A549 (cell line): ENCODE measurements around the gene MBL2. TPM values are rescaled to one million over a fixed set of nuclear protein-coding genes. Genes with fewer than 3 reads are reported as not detected.
A peak's percentile ranks its signal among the peaks of the same experiment; 100 is the strongest.

Source experiments
- ATAC-seq, 2 experiments: fragments of 200-7000 bp in 1 of 2; fragments of >200 bp in 1 of 2; cut with Nextera tagmentation in 1 of 2; cut with Tn5 transposase in 1 of 2; 3 replicates each; pipeline versions ENCODE4 v1.8.0 to v1.9.1; 2018 to 2020; ENCODE audit warnings: mild to moderate bottlenecking in 1 of 2, moderate library complexity in 1 of 2
- CTCF ChIA-PET: fragments of 300-600 bp; sonication (Branson Sonifier 250); formaldehyde crosslinking; extraction: SDS; loops from one replicate; lab custom pipeline; 2021; ENCODE audit warnings: antibody characterized with exemption, inconsistent platforms; lab: Yijun Ruan, JAX
- POLR2A ChIA-PET: fragments of 350-600 bp; formaldehyde crosslinking; extraction: SDS; loops from one replicate; lab custom pipeline; 2021; ENCODE audit warnings: antibody characterized with exemption, inconsistent platforms; lab: Yijun Ruan, JAX
- DNase-seq, 2 experiments: peaks; one replicate each; pipeline versions ENCODE4 v3.0.0 to v3.0.0-alpha.2; 2011 to 2016; ENCODE audit warnings: low read depth in 1 of 2, low spot score in 1 of 2
- FAIRE-seq: peaks from 2 replicates; lab custom pipeline; 2011; peaks lifted over from hg19 to GRCh38; lab: Jason Lieb, UNC
- H3K27ac ChIP-seq, 2 experiments: fragments of >200 bp; sonication (Bioruptor Twin); formaldehyde crosslinking; 3 replicates each; pipeline ENCODE4 v1.5.1; 2016 to 2017
- H3K4me1 ChIP-seq: fragments of >200 bp; sonication (Bioruptor Twin); formaldehyde crosslinking; 3 replicates; pipeline ENCODE4 v1.6.1; 2016
- H3K4me2 ChIP-seq: fragments of >200 bp; sonication (Bioruptor Twin); formaldehyde crosslinking; 3 replicates; pipeline ENCODE4 v1.6.1; 2016
- H3K4me3 ChIP-seq: fragments of >200 bp; sonication (Bioruptor Twin); formaldehyde crosslinking; 3 replicates; pipeline ENCODE4 v1.5.1; 2016
- H3K9me3 ChIP-seq: fragments of >200 bp; sonication (Bioruptor Twin); formaldehyde crosslinking; 3 replicates; pipeline ENCODE4 v1.6.1; 2016
- CEBPB ChIP-seq, 2 experiments: fragments of >200 bp in 1 of 2; sonication (Bioruptor Twin) in 1 of 2; formaldehyde crosslinking in 1 of 2; IDR thresholded peaks; 2 replicates each; pipeline ENCODE4 v1.6.1; 2012 to 2016
- EHF ChIP-seq: fragments of 250-450 bp; sonication (Bioruptor Pico); IDR thresholded peaks from 2 replicates; pipeline ENCODE4 v1.5.0; 2020; ENCODE audit warnings: mild to moderate bottlenecking
- EP300 ChIP-seq, 2 experiments: fragments of >200 bp; sonication (Bioruptor Twin); formaldehyde crosslinking; IDR thresholded peaks; 2 replicates in 1 of 2; 3 replicates in 1 of 2; pipeline ENCODE4 v1.6.1; 2016 to 2017
- HDAC2 ChIP-seq: fragments of 200-600 bp; sonication (generic); IDR thresholded peaks from 2 replicates; pipeline ENCODE4 v1.6.1; 2016
- HEYL ChIP-seq: fragments of 250-450 bp; sonication (Bioruptor Pico); IDR thresholded peaks from 2 replicates; pipeline ENCODE4 v1.8.0; 2021; ENCODE audit warnings: mild to moderate bottlenecking, moderate library complexity
- HOXA7 ChIP-seq: fragments of 250-450 bp; sonication (Bioruptor Pico); IDR thresholded peaks from 2 replicates; pipeline ENCODE4 v1.5.0; 2020; ENCODE audit warnings: mild to moderate bottlenecking, moderate library complexity
- HOXB13 ChIP-seq: fragments of 250-450 bp; sonication (Bioruptor Pico); IDR thresholded peaks from 2 replicates; pipeline ENCODE4 v1.5.0; 2020; ENCODE audit warnings: low read depth, mild to moderate bottlenecking, moderate library complexity
- JUN ChIP-seq, 2 experiments: fragments of >200 bp; sonication (Bioruptor Twin); formaldehyde crosslinking; IDR thresholded peaks; 2 replicates in 1 of 2; 3 replicates in 1 of 2; pipeline ENCODE4 v1.6.1; 2016 to 2017
- JUNB ChIP-seq: fragments of >200 bp; sonication (Bioruptor Twin); formaldehyde crosslinking; IDR thresholded peaks from 2 replicates; pipeline ENCODE4 v1.6.1; 2016
- KDM1A ChIP-seq: fragments of 200-600 bp; sonication (generic); IDR thresholded peaks from 2 replicates; pipeline ENCODE4 v1.6.1; 2016; ENCODE audit warnings: low read depth, mild to moderate bottlenecking
- MAFK ChIP-seq: fragments of 450-650 bp; IDR thresholded peaks from 2 replicates; pipeline ENCODE4 v1.6.1; 2014; ENCODE audit not compliant: partially characterized antibody
- MAZ ChIP-seq: fragments of 150-350 bp; IDR thresholded peaks from 2 replicates; pipeline ENCODE4 v1.6.1; 2014; ENCODE audit warnings: antibody characterized with exemption, low read depth, low read length, borderline replicate concordance
- NFE2L2 ChIP-seq: fragments of 150-350 bp; conservative IDR thresholded peaks from 2 replicates; pipeline ENCODE4 v1.6.1; 2014; ENCODE audit warnings: low read length
- NPAS2 ChIP-seq: fragments of 250-450 bp; sonication (Bioruptor Pico); IDR thresholded peaks from 2 replicates; pipeline ENCODE4 v1.8.0; 2022; ENCODE audit warnings: mild to moderate bottlenecking, moderate library complexity, borderline replicate concordance
- POLR2A ChIP-seq: IDR thresholded peaks from 2 replicates; pipeline ENCODE4 v1.6.1; 2012; ENCODE audit warnings: mild to moderate bottlenecking, low read length
- RAD21 ChIP-seq, 2 experiments: fragments of >200 bp in 1 of 2; sonication (Bioruptor Twin) in 1 of 2; formaldehyde crosslinking in 1 of 2; IDR thresholded peaks in 1 of 2; conservative IDR thresholded peaks in 1 of 2; 2 replicates in 1 of 2; 3 replicates in 1 of 2; pipeline ENCODE4 v1.6.1; 2012 to 2018; ENCODE audit warnings: inconsistent platforms in 1 of 2
- SMC3 ChIP-seq: fragments of >200 bp; sonication (Bioruptor Twin); formaldehyde crosslinking; IDR thresholded peaks from 3 replicates; pipeline ENCODE4 v1.6.1; 2018; ENCODE audit warnings: inconsistent platforms
- ZC3H11A ChIP-seq: fragments of 450-650 bp; IDR thresholded peaks from 2 replicates; pipeline ENCODE4 v1.6.1; 2014; ENCODE audit warnings: antibody characterized with exemption, mild to moderate bottlenecking
- WGBS: methylation state at CpG from one replicate; pipeline ENCODE4 v1.1.6; 2017; ENCODE audit errors: missing lambda C conversion rate; 5-methylcytosine and 5-hydroxymethylcytosine counted together
- polyA plus RNA-seq, 4 experiments: library from polyadenylated mRNA; depleted of rRNA in 3 of 4; stranded (reverse); fragments of >200 nt; fragmentation: RNase III in 1 of 4; extraction: RNeasy Plus Mini Kit Qiagen cat#74134 plus additional on column Dnase treatment in 1 of 4; gene quantifications; 2 replicates in 3 of 4; 3 replicates in 1 of 4; pipeline ENCODE4 v1.2.3, GENCODE V29; 2011 to 2017
- TF ChIP-seq, protein P1 (sequence below): IDR thresholded peaks from 2 replicates; pipeline ENCODE4 v1.6.1; 2012
- TF ChIP-seq, protein P2 (sequence below): fragments of >200 bp; sonication (Bioruptor Twin); formaldehyde crosslinking; IDR thresholded peaks from 3 replicates; pipeline ENCODE4 v1.5.1; 2016
- TF ChIP-seq, protein P3 (sequence below): fragments of 200-600 bp; sonication (generic); IDR thresholded peaks from 2 replicates; pipeline ENCODE4 v1.6.1; 2016; ENCODE audit warnings: antibody characterized with exemption, mild to moderate bottlenecking, moderate library complexity
- TF ChIP-seq, protein P4 (sequence below): IDR thresholded peaks from 2 replicates; pipeline ENCODE4 v1.6.1; 2012
- TF ChIP-seq, protein P5 (sequence below): fragments of >200 bp; sonication (Bioruptor Twin); formaldehyde crosslinking; IDR thresholded peaks from 2 replicates; pipeline ENCODE4 v1.6.1; 2016

MBL2 gene
- polyA plus RNA-seq, 2 of the 4 experiments (the other 2 are of a cell fraction): not detected

DNA sequence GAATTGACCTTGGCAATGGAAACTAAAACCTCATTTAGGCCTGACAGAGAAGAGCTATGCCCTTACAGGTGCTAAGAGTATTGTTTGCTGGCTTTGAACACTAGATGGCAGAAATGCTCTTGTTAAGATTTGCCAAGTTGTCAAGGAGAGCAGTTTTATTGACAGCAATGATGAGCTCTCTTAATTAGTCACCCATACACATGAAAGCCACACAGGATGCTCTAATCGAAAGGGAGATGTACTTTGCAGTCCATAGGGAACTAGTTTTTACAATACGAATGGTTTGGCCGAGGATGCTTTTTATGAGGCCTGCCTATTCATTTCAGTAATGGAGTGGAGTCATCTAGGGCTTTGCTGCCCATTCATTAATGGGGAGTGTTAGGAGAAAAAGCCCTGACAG, 45.4 kb upstream of the MBL2 start:
- H3K9me3 ChIP-seq: no peaks in the 10 kb centered on the region
- H3K4me1 ChIP-seq: no peaks in the 10 kb centered on the region
- peak; percentile 85 to 87 for ATAC-seq
- TF ChIP-seq, protein P1, sequence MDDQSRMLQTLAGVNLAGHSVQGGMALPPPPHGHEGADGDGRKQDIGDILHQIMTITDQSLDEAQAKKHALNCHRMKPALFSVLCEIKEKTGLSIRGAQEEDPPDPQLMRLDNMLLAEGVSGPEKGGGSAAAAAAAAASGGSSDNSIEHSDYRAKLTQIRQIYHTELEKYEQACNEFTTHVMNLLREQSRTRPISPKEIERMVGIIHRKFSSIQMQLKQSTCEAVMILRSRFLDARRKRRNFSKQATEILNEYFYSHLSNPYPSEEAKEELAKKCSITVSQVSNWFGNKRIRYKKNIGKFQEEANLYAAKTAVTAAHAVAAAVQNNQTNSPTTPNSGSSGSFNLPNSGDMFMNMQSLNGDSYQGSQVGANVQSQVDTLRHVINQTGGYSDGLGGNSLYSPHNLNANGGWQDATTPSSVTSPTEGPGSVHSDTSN: no peak
- TF ChIP-seq NFE2L2 (no peak), ZC3H11A (no peak), SMC3 (peak; percentile 40; the same call in 1 of the 3 replicates), RAD21 (conservative IDR thresholded peaks at IDR 0.05 in 1 of 2, IDR thresholded peaks at IDR 0.05 in 1 of 2) (peak; percentile 49 to 66; a peak in 4 of 5 replicates)
- TF ChIP-seq, protein P2, sequence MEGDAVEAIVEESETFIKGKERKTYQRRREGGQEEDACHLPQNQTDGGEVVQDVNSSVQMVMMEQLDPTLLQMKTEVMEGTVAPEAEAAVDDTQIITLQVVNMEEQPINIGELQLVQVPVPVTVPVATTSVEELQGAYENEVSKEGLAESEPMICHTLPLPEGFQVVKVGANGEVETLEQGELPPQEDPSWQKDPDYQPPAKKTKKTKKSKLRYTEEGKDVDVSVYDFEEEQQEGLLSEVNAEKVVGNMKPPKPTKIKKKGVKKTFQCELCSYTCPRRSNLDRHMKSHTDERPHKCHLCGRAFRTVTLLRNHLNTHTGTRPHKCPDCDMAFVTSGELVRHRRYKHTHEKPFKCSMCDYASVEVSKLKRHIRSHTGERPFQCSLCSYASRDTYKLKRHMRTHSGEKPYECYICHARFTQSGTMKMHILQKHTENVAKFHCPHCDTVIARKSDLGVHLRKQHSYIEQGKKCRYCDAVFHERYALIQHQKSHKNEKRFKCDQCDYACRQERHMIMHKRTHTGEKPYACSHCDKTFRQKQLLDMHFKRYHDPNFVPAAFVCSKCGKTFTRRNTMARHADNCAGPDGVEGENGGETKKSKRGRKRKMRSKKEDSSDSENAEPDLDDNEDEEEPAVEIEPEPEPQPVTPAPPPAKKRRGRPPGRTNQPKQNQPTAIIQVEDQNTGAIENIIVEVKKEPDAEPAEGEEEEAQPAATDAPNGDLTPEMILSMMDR: peak; percentile 51
- TF ChIP-seq, all 56 proteins: peak for 3
- H3K4me2 ChIP-seq: no peak overlapping the region
- CTCF ChIA-PET: interaction anchor here (0.6 to 1.8 kb wide), 12 partner anchors 10 to 776 kb away, joined by 3 to 11 read pairs (median 4); no protein-coding TSS in a partner anchor
- H3K4me3 ChIP-seq: no peak overlapping the region
- FAIRE-seq (peak; percentile 95), DNase-seq (peak in 1 of 2 experiments; percentile 58)
- POLR2A ChIA-PET: no interaction called here
- 12% methylated on average over 3 of the region's 3 CpGs for WGBS
- H3K27ac ChIP-seq: no peak overlapping the region

DNA sequence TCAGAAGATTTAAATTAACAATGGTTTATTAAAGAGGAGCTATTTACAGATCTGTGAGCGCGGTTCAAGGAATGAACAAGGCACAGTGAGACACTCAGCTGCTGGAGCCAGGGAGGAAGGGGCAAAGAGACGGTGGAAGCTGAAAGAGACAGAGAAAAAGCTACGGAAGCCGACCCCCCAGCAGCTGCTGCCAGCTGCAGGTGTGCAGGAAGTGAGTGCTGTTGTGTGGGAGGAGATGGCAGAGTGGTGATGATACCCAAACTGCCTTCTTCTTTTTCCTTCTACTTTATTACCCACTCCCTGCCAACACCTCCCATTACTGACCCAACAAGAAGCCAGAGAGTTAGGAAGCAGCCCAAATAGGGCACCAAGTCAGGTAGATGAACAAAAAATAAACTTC, 41.9 kb upstream of the MBL2 start:
- Histone ChIP-seq H3K4me1 (no peaks in the 10 kb centered on the region), H3K27ac (no peak overlapping the region), H3K4me3 (no peak overlapping the region), H3K9me3 (no peaks in the 10 kb centered on the region), H3K4me2 (no peak overlapping the region)
- ChIA-PET CTCF (no interaction called here), POLR2A (no interaction called here)
- TF ChIP-seq, protein P3, sequence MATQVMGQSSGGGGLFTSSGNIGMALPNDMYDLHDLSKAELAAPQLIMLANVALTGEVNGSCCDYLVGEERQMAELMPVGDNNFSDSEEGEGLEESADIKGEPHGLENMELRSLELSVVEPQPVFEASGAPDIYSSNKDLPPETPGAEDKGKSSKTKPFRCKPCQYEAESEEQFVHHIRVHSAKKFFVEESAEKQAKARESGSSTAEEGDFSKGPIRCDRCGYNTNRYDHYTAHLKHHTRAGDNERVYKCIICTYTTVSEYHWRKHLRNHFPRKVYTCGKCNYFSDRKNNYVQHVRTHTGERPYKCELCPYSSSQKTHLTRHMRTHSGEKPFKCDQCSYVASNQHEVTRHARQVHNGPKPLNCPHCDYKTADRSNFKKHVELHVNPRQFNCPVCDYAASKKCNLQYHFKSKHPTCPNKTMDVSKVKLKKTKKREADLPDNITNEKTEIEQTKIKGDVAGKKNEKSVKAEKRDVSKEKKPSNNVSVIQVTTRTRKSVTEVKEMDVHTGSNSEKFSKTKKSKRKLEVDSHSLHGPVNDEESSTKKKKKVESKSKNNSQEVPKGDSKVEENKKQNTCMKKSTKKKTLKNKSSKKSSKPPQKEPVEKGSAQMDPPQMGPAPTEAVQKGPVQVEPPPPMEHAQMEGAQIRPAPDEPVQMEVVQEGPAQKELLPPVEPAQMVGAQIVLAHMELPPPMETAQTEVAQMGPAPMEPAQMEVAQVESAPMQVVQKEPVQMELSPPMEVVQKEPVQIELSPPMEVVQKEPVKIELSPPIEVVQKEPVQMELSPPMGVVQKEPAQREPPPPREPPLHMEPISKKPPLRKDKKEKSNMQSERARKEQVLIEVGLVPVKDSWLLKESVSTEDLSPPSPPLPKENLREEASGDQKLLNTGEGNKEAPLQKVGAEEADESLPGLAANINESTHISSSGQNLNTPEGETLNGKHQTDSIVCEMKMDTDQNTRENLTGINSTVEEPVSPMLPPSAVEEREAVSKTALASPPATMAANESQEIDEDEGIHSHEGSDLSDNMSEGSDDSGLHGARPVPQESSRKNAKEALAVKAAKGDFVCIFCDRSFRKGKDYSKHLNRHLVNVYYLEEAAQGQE: no peak
- TF ChIP-seq HEYL (CRISPR knock-in tag) (no peak), POLR2A (no peak), EP300 (IDR thresholded peaks at IDR 0.05) (no peak), JUN (IDR thresholded peaks at IDR 0.05) (no peak), HOXB13 (no peak), CEBPB (IDR thresholded peaks at IDR 0.05) (no peak), HOXA7 (CRISPR knock-in tag) (no peak), KDM1A (no peak)
- TF ChIP-seq, protein P4, sequence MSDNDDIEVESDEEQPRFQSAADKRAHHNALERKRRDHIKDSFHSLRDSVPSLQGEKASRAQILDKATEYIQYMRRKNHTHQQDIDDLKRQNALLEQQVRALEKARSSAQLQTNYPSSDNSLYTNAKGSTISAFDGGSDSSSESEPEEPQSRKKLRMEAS: no peak
- TF ChIP-seq, protein P5, sequence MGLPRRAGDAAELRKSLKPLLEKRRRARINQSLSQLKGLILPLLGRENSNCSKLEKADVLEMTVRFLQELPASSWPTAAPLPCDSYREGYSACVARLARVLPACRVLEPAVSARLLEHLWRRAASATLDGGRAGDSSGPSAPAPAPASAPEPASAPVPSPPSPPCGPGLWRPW: no peak
- FAIRE-seq (no peak), DNase-seq (no peak), ATAC-seq (no peak)
- WGBS: 6% methylated on average over 5 of the region's 5 CpGs

DNA sequence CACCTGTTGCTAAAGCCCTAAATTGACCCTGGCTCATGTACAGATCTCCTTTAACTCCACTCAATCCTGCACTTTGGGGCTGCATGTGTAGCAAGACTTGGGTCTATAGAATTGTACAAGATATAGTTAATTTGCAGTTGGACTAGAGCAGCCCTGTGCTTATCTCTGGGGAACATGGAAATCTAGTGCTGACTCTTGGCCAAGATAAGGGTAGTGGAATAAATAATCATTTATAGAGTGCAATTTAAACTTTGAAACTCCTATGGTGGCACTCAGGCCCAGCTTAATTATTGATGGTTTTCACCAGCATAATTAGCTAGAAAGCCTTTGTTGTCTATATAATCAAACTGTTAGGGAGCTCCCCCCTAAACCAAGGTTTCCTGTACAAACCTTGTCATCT, 39.2 kb upstream of the MBL2 start:
- H3K27ac ChIP-seq: no peak overlapping the region
- POLR2A ChIA-PET: no interaction called here
- TF ChIP-seq MAZ (no peak), MAFK (no peak), JUNB (no peak), ZC3H11A (no peak), HDAC2 (no peak), NPAS2 (no peak), EP300 (IDR thresholded peaks at IDR 0.05) (no peak), HEYL (CRISPR knock-in tag) (no peak), EHF (CRISPR knock-in tag) (no peak), JUN (IDR thresholded peaks at IDR 0.05) (no peak)
- TF ChIP-seq, protein P2: no peak

More for the DNA sequence above, 39.2 kb upstream of the MBL2 start:
- ATAC-seq (no peak), DNase-seq (no peak), FAIRE-seq (no peak)
- no peaks in the 10 kb centered on the region for H3K4me1 ChIP-seq
- no peaks in the 10 kb centered on the region for H3K9me3 ChIP-seq
- no peak overlapping the region for H3K4me2 ChIP-seq
- H3K4me3 ChIP-seq: no peak overlapping the region
- CTCF ChIA-PET: interaction anchor here (2.4 kb wide), 1 partner anchor 32 kb away, joined by 8 read pairs; no protein-coding TSS in a partner anchor
